ENCODE measurements around the gene REX1BD.

DNA sequence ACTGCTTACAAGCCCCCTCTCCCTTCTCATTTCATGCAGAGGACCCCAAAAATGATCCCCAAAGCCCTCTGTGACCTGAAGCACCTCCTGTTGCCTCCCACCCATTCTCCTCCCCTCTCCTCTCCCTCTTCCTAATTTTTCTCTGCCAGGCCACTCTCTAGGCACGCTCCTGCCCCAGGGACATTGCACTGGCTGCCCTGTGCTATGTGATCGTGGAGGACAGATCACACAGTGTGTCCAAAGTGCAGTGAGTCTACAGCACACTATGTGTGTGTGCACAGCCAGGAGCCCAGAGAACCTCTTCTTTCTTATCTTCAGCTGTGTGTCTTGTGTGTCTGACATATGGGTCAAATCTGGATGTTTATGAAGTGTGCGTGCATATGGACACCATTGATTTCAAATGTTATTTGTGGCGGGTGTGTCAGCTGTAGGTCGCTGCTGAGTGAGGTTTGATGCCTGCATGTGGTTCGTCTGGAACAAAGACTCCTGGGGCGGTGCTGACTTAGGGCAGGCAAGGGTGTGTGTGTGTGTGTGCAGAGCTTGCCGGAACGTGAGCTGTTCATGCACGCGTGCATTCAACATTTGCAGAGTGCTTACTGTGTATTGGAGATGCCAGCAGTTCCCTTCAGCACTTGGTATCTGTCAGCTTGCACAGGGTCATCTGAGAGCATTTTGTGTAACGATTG is 46.2 kb downstream of the REX1BD start:
- TF ChIP-seq, protein P1, sequence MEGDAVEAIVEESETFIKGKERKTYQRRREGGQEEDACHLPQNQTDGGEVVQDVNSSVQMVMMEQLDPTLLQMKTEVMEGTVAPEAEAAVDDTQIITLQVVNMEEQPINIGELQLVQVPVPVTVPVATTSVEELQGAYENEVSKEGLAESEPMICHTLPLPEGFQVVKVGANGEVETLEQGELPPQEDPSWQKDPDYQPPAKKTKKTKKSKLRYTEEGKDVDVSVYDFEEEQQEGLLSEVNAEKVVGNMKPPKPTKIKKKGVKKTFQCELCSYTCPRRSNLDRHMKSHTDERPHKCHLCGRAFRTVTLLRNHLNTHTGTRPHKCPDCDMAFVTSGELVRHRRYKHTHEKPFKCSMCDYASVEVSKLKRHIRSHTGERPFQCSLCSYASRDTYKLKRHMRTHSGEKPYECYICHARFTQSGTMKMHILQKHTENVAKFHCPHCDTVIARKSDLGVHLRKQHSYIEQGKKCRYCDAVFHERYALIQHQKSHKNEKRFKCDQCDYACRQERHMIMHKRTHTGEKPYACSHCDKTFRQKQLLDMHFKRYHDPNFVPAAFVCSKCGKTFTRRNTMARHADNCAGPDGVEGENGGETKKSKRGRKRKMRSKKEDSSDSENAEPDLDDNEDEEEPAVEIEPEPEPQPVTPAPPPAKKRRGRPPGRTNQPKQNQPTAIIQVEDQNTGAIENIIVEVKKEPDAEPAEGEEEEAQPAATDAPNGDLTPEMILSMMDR (IDR thresholded peaks at IDR 0.05; ENCODE audit: low read depth, low read length): no peak
- no peak for TF ChIP-seq POLR2A (IDR thresholded peaks at IDR 0.05; ENCODE audit: extremely low read depth, insufficient read length)
- TF ChIP-seq MYC (IDR thresholded peaks at IDR 0.05; ENCODE audit: low read depth, low read length): no peak
